Measurements from ENCODE around the gene RPS3. TPM values are rescaled to one million over a fixed set of nuclear protein-coding genes. Genes with fewer than 3 reads are reported as not detected.
"Not testable (repeated sequence)": the region's sequence is repeated elsewhere in the genome, so short reads cannot be mapped to it uniquely, and the experiment has no call there.

Gene RPS3
- total and polyA plus RNA-seq, 2 donors (not counting 1 experiment from before 2014, with no cell fraction given), result 3,389 to 3,642 TPM

GRCh38 chr11:75356613-75357012, 42.7 kb upstream of the RPS3 start:
- POLR2A ChIA-PET, result no interaction called here
- CTCF ChIA-PET, result interaction anchor here (0.6 to 0.7 kb wide), 2 partner anchors 9 to 24 kb away, joined by 3 read pairs; no protein-coding TSS in a partner anchor

GRCh38 chr11:75362285-75362684, 37.0 kb upstream of the RPS3 start:
- POLR2A ChIA-PET, H3K27me3 Mint-ChIP-seq: not testable (repeated sequence)
- CTCF ChIA-PET, result interaction anchor here (0.6 to 2.3 kb wide), 4 partner anchors 22 to 1181 kb away, joined by 3 to 10 read pairs (median 4); no protein-coding TSS in a partner anchor

More at GRCh38 chr11:75356613-75357012, 42.7 kb upstream of the RPS3 start:
- Mint-ChIP-seq H3K27ac (no peak overlapping the region), H3K4me3 (no peak overlapping the region), H3K9me3 (ENCODE audit: insufficient read depth) (no peaks in the 10 kb centered on the region), H3K27me3 (peaks cover 14% of the 10 kb centered on the region), H3K4me1 (peaks cover 24% of the 10 kb centered on the region)
- DNase-seq, result no peak
- intact Hi-C loops (cut with micrococcal nuclease), result no loop called here
- Histone ChIP-seq H3K4me1 (ENCODE audit: control insufficient read depth in 2 of 2, insufficient read depth in 2 of 2, low read length in 2 of 2) (peaks cover 15 to 17% of the 10 kb centered on the region in 2 donors), H3K27ac (ENCODE audit: low read length in 2 of 2) (no peak overlapping the region), H3K4me2 (replicated peaks; ENCODE audit: low read depth, low read length, poor library complexity, severe bottlenecking) (no peak overlapping the region), H2AFZ (ENCODE audit: insufficient read depth, low read depth, low read length, poor library complexity, severe bottlenecking) (no peak overlapping the region), H3K36me3 (replicated peaks in 1 of 2; ENCODE audit: control extremely low read depth in 1 of 2, control insufficient read depth in 1 of 2, extremely low read depth in 1 of 2, insufficient read depth in 2 of 2, low read length in 1 of 2) (no peaks in the 10 kb centered on the region), H3K79me2 (ENCODE audit: control insufficient read depth, insufficient read depth, low read length) (no peaks in the 10 kb centered on the region), H3K27me3 (replicated peaks in 1 of 4; ENCODE audit: control extremely low read depth in 1 of 4, control insufficient read depth in 3 of 4, insufficient read depth in 4 of 4, low read length in 3 of 4) (peaks cover 0 to 29% (median 0%) of the 10 kb centered on the region in 4 experiments), H3K4me3 (ENCODE audit: control extremely low read depth in 1 of 5, extremely low read depth in 1 of 5, insufficient read depth in 1 of 5, low read depth in 2 of 5, low read length in 4 of 5) (no peak overlapping the region), H4K20me1 (ENCODE audit: control insufficient read depth, insufficient read depth, low read length, poor library complexity, severe bottlenecking) (no peaks in the 10 kb centered on the region), H3K9ac (ENCODE audit: low read length) (no peak overlapping the region), H3K9me3 (ENCODE audit: control extremely low read depth in 1 of 3, control insufficient read depth in 2 of 3, insufficient read depth in 1 of 3, low read length in 2 of 3) (no peaks in the 10 kb centered on the region)
- no peak for ATAC-seq (ENCODE audit: low read depth)
- 87% methylated on average over 2 of the region's 2 CpGs for WGBS (ENCODE audit: insufficient coverage)
- TF ChIP-seq EZH2 (IDR thresholded peaks at IDR 0.05; ENCODE audit: borderline replicate concordance, insufficient read depth, low read depth, low read length, poor library complexity, severe bottlenecking) (no peak), CTCF (IDR thresholded peaks at IDR 0.05) (no peak)

More at GRCh38 chr11:75362285-75362684, 37.0 kb upstream of the RPS3 start:
- peaks cover 19% of the 10 kb centered on the region for H3K4me1 Mint-ChIP-seq
- ATAC-seq (ENCODE audit: low read depth); H3K9me3 Mint-ChIP-seq (ENCODE audit: insufficient read depth); intact Hi-C loops (cut with micrococcal nuclease); H3K27ac ChIP-seq (ENCODE audit: low read length in 2 of 2); H3K27ac Mint-ChIP-seq; H3K36me3 ChIP-seq (replicated peaks in 1 of 2; ENCODE audit: control extremely low read depth in 1 of 2, control insufficient read depth in 1 of 2, extremely low read depth in 1 of 2, insufficient read depth in 2 of 2, low read length in 1 of 2); H3K4me2 ChIP-seq (replicated peaks; ENCODE audit: low read depth, low read length, poor library complexity, severe bottlenecking); H3K27me3 ChIP-seq (replicated peaks in 1 of 4; ENCODE audit: control extremely low read depth in 1 of 4, control insufficient read depth in 3 of 4, insufficient read depth in 4 of 4, low read length in 3 of 4); H3K79me2 ChIP-seq (ENCODE audit: control insufficient read depth, insufficient read depth, low read length); H3K4me3 Mint-ChIP-seq; H3K9ac ChIP-seq (ENCODE audit: low read length); H3K9me3 ChIP-seq (ENCODE audit: control extremely low read depth in 1 of 3, control insufficient read depth in 2 of 3, insufficient read depth in 1 of 3, low read length in 2 of 3); H4K20me1 ChIP-seq (ENCODE audit: control insufficient read depth, insufficient read depth, low read length, poor library complexity, severe bottlenecking); H3K4me3 ChIP-seq (ENCODE audit: control extremely low read depth in 1 of 5, extremely low read depth in 1 of 5, insufficient read depth in 1 of 5, low read depth in 2 of 5, low read length in 4 of 5); H2AFZ ChIP-seq (ENCODE audit: insufficient read depth, low read depth, low read length, poor library complexity, severe bottlenecking); DNase-seq: not testable (repeated sequence)
- WGBS (ENCODE audit: insufficient coverage), result 100% methylated on average over 1 of the region's 4 CpGs
- H3K4me1 ChIP-seq (ENCODE audit: control insufficient read depth in 2 of 2, insufficient read depth in 2 of 2, low read length in 2 of 2), result peaks cover 11 to 16% of the 10 kb centered on the region in 2 donors
